ENCODE data around the gene ZFR2.

DNA sequence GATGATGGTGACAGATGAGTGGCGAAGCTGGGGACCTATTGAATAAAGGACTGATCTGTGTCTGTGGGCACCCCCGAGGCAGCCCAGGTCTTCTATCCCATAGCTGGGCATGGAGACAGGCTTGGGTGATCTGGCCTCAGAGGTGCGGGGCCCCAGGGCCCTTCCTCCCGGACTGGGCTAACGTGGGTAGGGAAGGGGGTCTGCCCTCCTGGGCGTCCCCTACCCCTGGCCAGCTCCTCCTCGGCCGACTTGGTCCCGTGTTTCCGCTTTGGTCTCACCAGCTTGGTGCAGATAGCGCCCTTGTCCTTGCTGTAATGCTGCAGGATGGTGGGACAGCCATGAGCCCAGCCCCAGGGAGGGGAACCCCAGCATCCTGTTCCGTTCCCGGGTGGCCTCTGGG lies 85.9 kb downstream of the ZFR2 start:
- TF ChIP-seq EZH2 (IDR thresholded peaks at IDR 0.05; ENCODE audit: insufficient read depth, poor library complexity, severe bottlenecking) (no peak), EZH2phosphoT487 (IDR thresholded peaks at IDR 0.05; ENCODE audit: insufficient read depth, low read depth) (no peak)

Data from GM23248 (cell line).